Calu3 (cell line): Measurements from ENCODE around the gene THBS1. TPM values are rescaled to one million over a fixed set of nuclear protein-coding genes. Genes with fewer than 3 reads are reported as not detected.

ENCODE experiments used
- BruUV-seq: library from RNA; stranded (reverse); fragments of 400-500 nt; replicated peaks from 2 replicates; lab custom pipeline; 2021; lab: Mats Ljungman, UMichigan
- CTCF ChIA-PET: fragments of 300-600 bp; sonication (Branson Sonifier 250); formaldehyde crosslinking; loops from one replicate; lab custom pipeline; 2022; ENCODE audit warnings: antibody characterized with exemption; lab: Charles Lee
- DNase-seq: peaks from one replicate; pipeline ENCODE4 v3.0.0; 2022
- H3K27ac Mint-ChIP-seq: one replicate; pipeline ENCODE4 v1.8.0; 2022; ENCODE audit warnings: mixed read lengths; ENCODE audit not compliant: unreplicated experiment
- H3K27me3 Mint-ChIP-seq: one replicate; pipeline ENCODE4 v1.8.0; 2022; ENCODE audit warnings: mixed read lengths; ENCODE audit not compliant: unreplicated experiment
- H3K36me3 Mint-ChIP-seq: one replicate; pipeline ENCODE4 v1.8.0; 2022; ENCODE audit warnings: mild to moderate bottlenecking, moderate library complexity, mixed read lengths; ENCODE audit not compliant: insufficient read depth, unreplicated experiment
- H3K4me1 Mint-ChIP-seq: one replicate; pipeline ENCODE4 v1.8.0; 2022; ENCODE audit warnings: mild to moderate bottlenecking, low read depth, mixed read lengths; ENCODE audit not compliant: unreplicated experiment
- H3K4me3 Mint-ChIP-seq: one replicate; pipeline ENCODE4 v1.8.0; 2022; ENCODE audit warnings: mild to moderate bottlenecking, low read depth, moderate library complexity, mixed read lengths; ENCODE audit not compliant: unreplicated experiment
- H3K9me3 Mint-ChIP-seq: one replicate; pipeline ENCODE4 v1.8.0; 2022; ENCODE audit warnings: low read depth, mixed read lengths; ENCODE audit not compliant: unreplicated experiment
- CTCF ChIP-seq: fragments of 200-600 bp; IDR thresholded peaks from one replicate; pipeline ENCODE4 v1.8.0; 2022; ENCODE audit warnings: antibody characterized with exemption; ENCODE audit not compliant: unreplicated experiment
- intact Hi-C: fragments of 100-400 bp; cut with micrococcal nuclease; formaldehyde crosslinking; loops from one replicate; pipeline ENCODE4 v1.10.0; 2022; ENCODE audit not compliant: unreplicated experiment
- total RNA-seq: library from RNA; stranded (reverse); gene quantifications from 2 replicates; pipeline ENCODE4 v1.2.3, GENCODE V29; 2022

The THBS1 gene
- total RNA-seq, 1 experiment from 2014 or later = 199 TPM

GRCh38 chr15:39573287-39573686, 7.6 kb upstream of the THBS1 start:
- Mint-ChIP-seq H3K27me3 (no peaks in the 10 kb centered on the region), H3K9me3 (no peaks in the 10 kb centered on the region), H3K4me1 (no peaks in the 10 kb centered on the region), H3K4me3 (no peak overlapping the region), H3K27ac (no peak overlapping the region), H3K36me3 (no peaks in the 10 kb centered on the region)
- intact Hi-C loops = no loop called here
- CTCF ChIA-PET = interaction anchor here (0.8 kb wide), 1 partner anchor 384 kb away, joined by 8 read pairs; no protein-coding TSS in a partner anchor
- TF ChIP-seq CTCF = no peak
- BruUV-seq = no TSS peak
- no peak for DNase-seq

- no peak overlapping the region for H3K27ac Mint-ChIP-seq
- H3K9me3 Mint-ChIP-seq = no peaks in the 10 kb centered on the region
- no peaks in the 10 kb centered on the region for H3K4me1 Mint-ChIP-seq
- no peaks in the 10 kb centered on the region for H3K27me3 Mint-ChIP-seq
- BruUV-seq = no TSS peak
- no peak for TF ChIP-seq CTCF
- intact Hi-C loops = no loop called here
- no peaks in the 10 kb centered on the region for H3K36me3 Mint-ChIP-seq
- CTCF ChIA-PET = interaction anchor here (0.8 kb wide), 1 partner anchor 385 kb away, joined by 8 read pairs; no protein-coding TSS in a partner anchor
- no peak overlapping the region for H3K4me3 Mint-ChIP-seq
- DNase-seq = no peak
Measured at GRCh38 chr15:39573844-39574243, 7.0 kb upstream of the THBS1 start.

GRCh38 chr15:39574427-39574826, 6.5 kb upstream of the THBS1 start:
- Mint-ChIP-seq H3K36me3 (no peaks in the 10 kb centered on the region), H3K9me3 (no peaks in the 10 kb centered on the region)
- intact Hi-C loops = no loop called here

GRCh38 chr15:39575180-39575579, 5.7 kb upstream of the THBS1 start:
- H3K4me3 Mint-ChIP-seq = no peak overlapping the region
- no peak for TF ChIP-seq CTCF
- BruUV-seq = no TSS peak
- CTCF ChIA-PET = no interaction called here
- no peak overlapping the region for H3K27ac Mint-ChIP-seq
- H3K4me1 Mint-ChIP-seq = peaks cover 9% of the 10 kb centered on the region
- intact Hi-C loops = no loop called here
- H3K36me3 Mint-ChIP-seq = peaks cover 6% of the 10 kb centered on the region
- H3K9me3 Mint-ChIP-seq = no peaks in the 10 kb centered on the region
- H3K27me3 Mint-ChIP-seq = no peaks in the 10 kb centered on the region
- no peak for DNase-seq

More at GRCh38 chr15:39574427-39574826, 6.5 kb upstream of the THBS1 start:
- CTCF ChIA-PET = no interaction called here
- H3K4me3 Mint-ChIP-seq = no peak overlapping the region
- DNase-seq = no peak
- TF ChIP-seq CTCF = no peak
- H3K27ac Mint-ChIP-seq = no peak overlapping the region
- H3K27me3 Mint-ChIP-seq = no peaks in the 10 kb centered on the region
- peaks cover 1% of the 10 kb centered on the region for H3K4me1 Mint-ChIP-seq
- BruUV-seq = no TSS peak
